ENCODE measurements around the gene KAT5.

DNA sequence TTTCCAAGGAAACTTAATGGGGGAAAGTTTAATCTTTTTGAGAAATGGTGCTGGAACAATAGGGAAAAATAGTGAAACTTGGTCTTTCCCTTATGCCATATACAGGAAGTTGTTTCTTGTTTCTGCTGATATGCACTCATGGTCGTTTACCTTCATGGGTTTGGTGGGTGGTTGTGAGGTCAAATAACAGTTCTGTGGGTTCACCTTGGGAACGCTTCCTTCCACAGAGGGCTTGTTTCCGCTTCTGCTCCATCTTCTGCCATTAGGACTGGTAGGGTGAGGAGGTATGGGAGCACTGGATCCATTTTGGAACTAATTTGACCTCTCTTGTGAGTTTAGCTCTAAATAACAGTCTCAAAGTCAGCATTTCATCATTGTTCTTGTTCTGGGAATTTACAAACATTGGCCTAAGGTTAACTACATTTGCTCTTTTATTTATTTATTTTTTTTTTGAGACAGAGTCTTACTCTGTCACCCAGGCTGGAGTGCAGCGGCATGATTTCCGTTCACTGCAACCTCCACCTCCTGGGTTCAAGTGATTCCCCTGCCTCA, 31.8 kb upstream of the KAT5 start:
- TF ChIP-seq, protein P1, sequence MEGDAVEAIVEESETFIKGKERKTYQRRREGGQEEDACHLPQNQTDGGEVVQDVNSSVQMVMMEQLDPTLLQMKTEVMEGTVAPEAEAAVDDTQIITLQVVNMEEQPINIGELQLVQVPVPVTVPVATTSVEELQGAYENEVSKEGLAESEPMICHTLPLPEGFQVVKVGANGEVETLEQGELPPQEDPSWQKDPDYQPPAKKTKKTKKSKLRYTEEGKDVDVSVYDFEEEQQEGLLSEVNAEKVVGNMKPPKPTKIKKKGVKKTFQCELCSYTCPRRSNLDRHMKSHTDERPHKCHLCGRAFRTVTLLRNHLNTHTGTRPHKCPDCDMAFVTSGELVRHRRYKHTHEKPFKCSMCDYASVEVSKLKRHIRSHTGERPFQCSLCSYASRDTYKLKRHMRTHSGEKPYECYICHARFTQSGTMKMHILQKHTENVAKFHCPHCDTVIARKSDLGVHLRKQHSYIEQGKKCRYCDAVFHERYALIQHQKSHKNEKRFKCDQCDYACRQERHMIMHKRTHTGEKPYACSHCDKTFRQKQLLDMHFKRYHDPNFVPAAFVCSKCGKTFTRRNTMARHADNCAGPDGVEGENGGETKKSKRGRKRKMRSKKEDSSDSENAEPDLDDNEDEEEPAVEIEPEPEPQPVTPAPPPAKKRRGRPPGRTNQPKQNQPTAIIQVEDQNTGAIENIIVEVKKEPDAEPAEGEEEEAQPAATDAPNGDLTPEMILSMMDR (IDR thresholded peaks at IDR 0.05; ENCODE audit: low read depth, low read length, poor library complexity, severe bottlenecking): no peak
- no peak for TF ChIP-seq EZH2phosphoT487 (IDR thresholded peaks at IDR 0.05; ENCODE audit: borderline replicate concordance, low read length)
